Hepatocyte (in vitro differentiated cells): Measurements from ENCODE around the gene PSMD11.
"Not testable (repeated sequence)": the region's sequence is repeated elsewhere in the genome, so short reads cannot be mapped to it uniquely, and the experiment has no call there.

ENCODE experiments used
- CTCF ChIP-seq: fragments of 200-600 bp; sonication (generic); IDR thresholded peaks from 2 replicates; pipeline ENCODE4 v1.5.1; 2016; ENCODE audit warnings: antibody characterized with exemption, mild to moderate bottlenecking; ENCODE audit not compliant: poor library complexity
- EZH2 ChIP-seq: fragments of 200-600 bp; sonication (generic); IDR thresholded peaks from 2 replicates; pipeline ENCODE4 v1.6.1; 2016; ENCODE audit warnings: antibody characterized with exemption, mild to moderate bottlenecking, borderline replicate concordance
- EZH2phosphoT487 ChIP-seq: fragments of 200-600 bp; sonication (generic); IDR thresholded peaks from one replicate; pipeline ENCODE4 v1.6.1; 2018; ENCODE audit warnings: antibody characterized with exemption, mild to moderate bottlenecking, low read depth, moderate library complexity; ENCODE audit not compliant: unreplicated experiment, severe bottlenecking

- not testable (repeated sequence) for TF ChIP-seq CTCF, EZH2, EZH2phosphoT487
Measured at GRCh38 chr17:32524553-32524880, 80.2 kb downstream of the PSMD11 start.
